G401 (cell line): Measurements from ENCODE around the gene RASAL1. TPM values are rescaled to one million over a fixed set of nuclear protein-coding genes. Genes with fewer than 3 reads are reported as not detected.

Source experiments
- DNase-seq: peaks from one replicate; pipeline ENCODE4 v3.0.0-alpha.2; 2015; ENCODE audit warnings: low spot score
- in situ Hi-C: cut with HindIII; loops from 2 replicates; pipeline ENCODE4 v1.10.0; 2016; ENCODE audit warnings: low sequenced_read_pairs, mixed read lengths
- total RNA-seq: library from RNA; depleted of rRNA; stranded (reverse); fragments of >200 nt; shearing (Covaris generic); gene quantifications from 2 replicates; pipeline ENCODE4 v1.2.3, GENCODE V29; 2014

RASAL1 gene
- total RNA-seq, 1 experiment from 2014 or later = 3.1 TPM

DNA sequence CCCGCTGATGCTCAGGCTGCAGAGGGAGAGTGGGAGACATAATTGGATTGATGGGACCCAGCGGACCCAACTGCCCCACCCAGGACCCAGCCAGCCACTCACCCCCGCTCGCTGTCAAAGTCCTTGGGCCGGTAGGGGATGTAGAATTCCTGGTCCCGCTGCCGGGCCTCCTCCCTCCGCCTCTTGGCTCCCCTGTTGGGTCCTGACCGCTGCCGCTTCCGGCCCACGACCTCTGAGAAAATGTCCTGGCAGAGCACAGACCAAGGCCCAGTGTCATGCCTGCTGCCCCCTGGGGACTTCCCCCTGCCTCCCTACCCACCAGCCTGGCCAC lies 27.4 kb upstream of the RASAL1 start:
- in situ Hi-C loops = loop anchor here (25.0 kb wide), 1 partner anchor 101 kb away; the partner anchor contains the start of gene DTX1
- DNase-seq = no peak

DNA sequence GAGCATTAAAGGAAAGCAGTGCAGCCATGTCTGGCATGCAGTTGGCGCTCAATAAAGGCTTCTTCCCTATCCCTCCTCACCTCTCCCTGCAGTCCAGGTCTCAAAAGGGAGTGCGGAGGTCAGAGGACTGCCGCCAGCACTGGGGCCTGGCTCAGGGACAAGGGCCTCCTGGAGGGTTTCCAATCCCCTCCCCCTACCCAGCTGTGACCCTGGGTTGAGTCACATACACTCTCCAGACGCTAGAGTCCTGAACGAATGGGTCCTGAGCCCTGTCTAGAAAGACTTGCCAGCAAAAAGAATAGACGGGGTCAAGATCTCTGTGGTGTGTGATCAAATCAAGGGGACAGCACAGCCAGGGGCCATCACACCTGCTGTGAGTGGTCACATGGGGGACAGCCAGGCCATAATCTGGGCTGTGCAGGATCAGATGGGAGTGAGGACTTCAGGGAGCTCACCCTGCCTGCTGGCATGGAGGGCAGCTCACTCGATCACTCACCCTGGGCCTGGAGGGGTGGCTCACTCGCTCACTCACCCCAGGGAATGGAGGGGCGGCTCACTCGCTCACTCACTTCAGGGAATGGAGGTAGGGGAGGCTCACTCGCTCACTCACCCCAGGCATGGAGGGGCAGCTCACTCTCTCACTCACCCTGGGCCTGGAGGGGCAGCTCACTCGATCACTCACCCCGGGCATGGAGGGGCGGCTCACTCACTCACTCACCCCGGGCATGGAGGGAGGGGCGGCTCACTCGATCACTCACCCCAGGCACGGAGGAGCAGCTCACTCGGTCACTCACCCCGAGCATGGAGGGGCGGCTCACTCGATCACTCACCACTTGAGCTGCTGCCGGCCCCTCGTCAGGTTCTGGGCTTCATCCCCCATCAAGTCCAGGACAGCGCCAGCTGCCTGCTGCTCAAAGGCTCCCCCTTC lies 26.8 kb upstream of the RASAL1 start:
- in situ Hi-C loops = loop anchor here (25.0 kb wide), 1 partner anchor 100 kb away; the partner anchor contains the start of gene DTX1
- no peak for DNase-seq

- in situ Hi-C loops = loop anchor here (25.0 kb wide), 1 partner anchor 99 kb away; the partner anchor contains the start of gene DTX1
- DNase-seq = peak; percentile 35
Observed at GRCh38 chr12:113161415-113162016, 26.0 kb upstream of the RASAL1 start.

DNA sequence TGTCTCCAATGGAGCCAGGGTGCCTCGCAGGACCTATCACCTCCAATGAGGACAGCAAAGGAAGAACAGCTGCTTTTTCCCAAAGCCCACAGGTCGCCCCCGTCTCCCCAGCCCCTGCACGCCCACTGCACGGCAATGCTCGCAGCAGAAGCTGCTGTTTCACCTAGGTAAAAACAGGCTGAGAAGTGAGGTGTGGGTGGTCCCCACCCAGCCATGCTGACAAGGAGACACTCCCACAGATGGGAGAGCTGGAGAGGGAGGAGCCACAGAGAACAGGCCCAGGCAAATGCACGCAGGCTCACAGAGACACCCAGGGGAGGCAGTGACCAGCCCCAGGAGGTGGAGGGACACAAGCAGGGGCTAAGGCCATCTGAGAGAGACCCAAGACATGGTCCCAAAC lies 24.4 kb upstream of the RASAL1 start:
- in situ Hi-C loops = loop anchor here (25.0 kb wide), 1 partner anchor 98 kb away; the partner anchor contains the start of gene DTX1
- DNase-seq = no peak

GRCh38 chr12:113158439-113159203 lies 23.1 kb upstream of the RASAL1 start:
- in situ Hi-C loops = loop anchor here (25.0 kb wide), 1 partner anchor 96 kb away; the partner anchor contains the start of gene DTX1
- DNase-seq = no peak

DNA sequence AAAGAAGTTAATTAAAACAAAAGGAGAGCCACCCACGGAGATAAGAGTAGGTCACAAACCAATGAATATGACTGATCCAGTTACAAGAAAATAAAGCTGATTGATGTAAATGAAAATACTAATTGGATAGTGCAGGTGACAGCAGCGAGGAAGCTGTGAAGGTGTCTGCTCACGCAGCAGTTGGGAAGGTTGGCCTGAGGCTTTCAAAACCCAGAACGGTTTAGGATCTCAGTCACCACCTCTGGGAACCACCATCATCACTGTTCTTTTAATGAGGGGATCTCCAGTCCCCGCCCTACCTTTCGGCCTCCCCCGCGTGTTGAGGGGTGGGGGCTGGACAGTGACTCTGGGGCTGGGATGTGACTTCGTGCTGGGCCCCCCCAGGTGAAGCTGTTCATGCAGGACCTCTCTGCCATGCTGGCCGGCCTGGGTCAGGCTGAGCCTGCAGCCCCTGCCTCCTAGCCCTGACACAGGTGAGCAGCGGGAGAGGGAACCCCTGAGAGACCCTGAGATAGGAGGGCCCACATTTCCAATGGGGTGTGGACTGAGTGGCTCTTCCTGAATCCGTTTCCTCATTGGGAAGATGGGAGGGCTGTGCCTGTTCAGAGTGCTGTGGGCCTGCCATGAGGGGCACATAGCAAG lies 21.8 kb upstream of the RASAL1 start:
- in situ Hi-C loops = loop anchor here (25.0 kb wide), 1 partner anchor 95 kb away; the partner anchor contains the start of gene DTX1
- DNase-seq = no peak

DNA sequence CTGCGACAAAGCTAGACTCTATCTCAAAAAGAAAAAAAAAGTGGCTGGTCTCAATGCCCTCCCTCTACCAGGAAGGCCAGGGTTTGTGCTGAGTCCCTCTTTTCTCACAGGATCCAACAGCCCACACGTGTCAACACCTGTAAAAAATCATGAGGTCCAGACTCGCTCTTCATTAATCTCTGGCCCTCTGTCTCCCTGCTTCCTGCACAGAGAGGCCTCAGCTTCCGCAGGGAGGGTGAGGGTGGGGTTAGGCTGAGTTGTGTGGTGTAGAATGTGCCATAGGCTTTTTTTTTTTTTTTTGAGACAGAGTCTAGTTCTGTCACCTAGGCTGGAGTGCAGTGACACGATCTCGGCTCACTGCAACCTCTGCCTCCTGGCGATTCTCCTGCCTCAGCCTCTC lies 20.1 kb upstream of the RASAL1 start:
- in situ Hi-C loops = loop anchor here (25.0 kb wide), 1 partner anchor 93 kb away; the partner anchor contains the start of gene DTX1
- DNase-seq = no peak

DNA sequence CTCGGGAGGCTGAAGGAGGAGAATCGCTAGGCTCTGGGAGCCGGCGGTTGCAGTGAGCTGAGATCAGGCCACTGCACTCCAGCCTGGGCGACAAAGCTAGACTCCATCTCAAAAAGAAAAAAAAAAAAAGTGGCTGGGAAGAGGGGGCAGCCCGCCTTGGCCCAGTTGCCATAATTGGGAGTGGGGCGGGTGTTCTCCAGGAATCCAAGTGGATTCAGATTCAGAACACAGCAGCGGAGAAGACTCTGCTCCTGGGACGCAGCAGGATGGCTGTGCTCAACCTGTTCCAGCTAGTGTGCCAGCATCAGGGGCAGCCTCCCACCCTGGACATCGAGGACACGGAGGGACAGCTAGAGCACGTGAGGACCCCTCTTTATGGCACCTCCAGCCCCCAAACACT lies 19.5 kb upstream of the RASAL1 start:
- in situ Hi-C loops = loop anchor here (25.0 kb wide), 1 partner anchor 93 kb away; the partner anchor contains the start of gene DTX1
- DNase-seq = no peak

- peak; percentile 28 for DNase-seq
- in situ Hi-C loops = loop anchor here (25.0 kb wide), 1 partner anchor 92 kb away; the partner anchor contains the start of gene DTX1
Observed at GRCh38 chr12:113154351-113154973, 18.9 kb upstream of the RASAL1 start.

GRCh38 chr12:113152835-113153814 lies 17.6 kb upstream of the RASAL1 start:
- peak; percentile 71 for DNase-seq
- in situ Hi-C loops = loop anchor here (25.0 kb wide), 1 partner anchor 91 kb away; the partner anchor contains the start of gene DTX1

GRCh38 chr12:113152196-113152834 lies 16.8 kb upstream of the RASAL1 start:
- DNase-seq = no peak
- in situ Hi-C loops = loop anchor here (25.0 kb wide), 1 partner anchor 90 kb away; the partner anchor contains the start of gene DTX1

- in situ Hi-C loops = loop anchor here (25.0 kb wide), 1 partner anchor 89 kb away; the partner anchor contains the start of gene DTX1
- DNase-seq = no peak
Observed at GRCh38 chr12:113151655-113152054, 16.1 kb upstream of the RASAL1 start.

DNA sequence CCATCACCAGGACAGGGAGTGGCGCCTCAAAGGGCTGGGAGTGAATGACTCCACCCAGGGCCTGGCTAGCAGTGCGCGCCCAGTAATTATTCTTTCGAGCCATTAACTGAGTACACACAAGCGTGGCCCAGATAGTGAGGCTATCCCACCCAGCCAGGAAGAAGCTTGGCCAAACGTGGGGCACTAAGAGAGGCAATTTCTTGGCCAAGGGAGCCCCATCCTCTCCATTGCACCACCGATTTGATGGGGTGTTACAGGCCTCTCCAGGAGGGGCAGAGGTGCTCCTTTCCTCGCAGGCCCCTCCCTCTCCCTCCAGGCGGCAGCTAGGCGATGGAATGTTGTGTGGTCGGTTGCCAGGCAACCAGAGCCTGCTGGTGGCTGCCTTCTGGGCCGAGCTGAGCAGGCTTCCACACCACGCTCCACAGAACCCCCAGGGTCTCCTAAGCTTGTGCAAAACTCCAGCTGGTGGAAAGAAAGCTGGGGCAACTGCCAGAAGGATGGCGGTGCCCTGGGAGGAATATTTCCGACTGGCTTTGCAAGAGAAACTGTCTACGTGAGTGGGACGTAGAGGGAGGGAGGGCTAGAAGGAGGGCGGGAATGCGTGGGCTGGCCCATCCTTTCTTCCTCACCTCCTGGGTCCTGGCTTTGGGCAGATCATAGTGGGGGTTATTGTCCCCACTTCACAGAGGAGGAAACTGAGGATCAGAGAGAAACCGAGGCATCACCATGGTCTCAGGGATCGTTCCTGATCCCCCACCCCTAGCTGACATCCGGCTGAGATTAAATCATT lies 14.0 kb upstream of the RASAL1 start, which contains the start of gene CFAP73:
Gene CFAP73 (plus strand): TSS at position 364 of the 790 bp plus-strand sequence. CDS start 134 bp downstream, at position 498.
- in situ Hi-C loops = loop anchor here (25.0 kb wide), 1 partner anchor 87 kb away; the partner anchor contains the start of gene DTX1
- DNase-seq = peak; percentile 83

DNA sequence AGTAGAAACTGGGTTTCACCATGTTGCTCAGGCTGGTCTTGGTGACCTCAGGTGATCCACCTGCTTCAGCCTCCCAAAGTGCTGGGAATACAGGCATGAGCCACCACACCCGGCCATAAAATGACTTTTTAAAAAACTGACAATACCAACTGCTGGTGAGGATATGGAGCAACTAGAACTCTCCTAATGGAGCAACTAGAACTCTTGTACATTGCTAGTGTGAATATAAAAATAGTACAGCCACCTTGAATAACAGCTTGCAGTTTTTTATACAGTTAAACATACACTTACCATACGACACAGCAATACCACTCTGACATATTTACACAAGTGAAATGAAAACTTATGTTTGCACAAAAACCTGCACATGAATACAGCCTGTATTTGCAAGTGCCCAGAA lies 11.4 kb upstream of the RASAL1 start:
- DNase-seq = no peak
- in situ Hi-C loops = no loop called here

- no peak for DNase-seq
- in situ Hi-C loops = no loop called here
Observed at GRCh38 chr12:113145720-113146551, 10.4 kb upstream of the RASAL1 start.
